Activated CD4-positive, alpha-beta T cell treated with anti-CD3 and anti-CD28 coated beads, Interleukin-2, amount 50 U/mL, for 1 hour (primary cell): Measurements from ENCODE around the gene LPCAT1.
"Not testable (repeated sequence)": the region's sequence is repeated elsewhere in the genome, so short reads cannot be mapped to it uniquely, and the experiment has no call there.

ENCODE experiments used
- DNase-seq: peaks from one replicate; pipeline ENCODE4 v3.0.0-alpha.2; 2020

LPCAT1 gene

GRCh38 chr5:1439388-1440097, 84.2 kb downstream of the LPCAT1 start:
- DNase-seq, result no peak

- DNase-seq, result no peak
Observed at GRCh38 chr5:1438871-1439270, 84.9 kb downstream of the LPCAT1 start.

- DNase-seq, result no peak
Observed at GRCh38 chr5:1437876-1438559, 85.7 kb downstream of the LPCAT1 start.

- DNase-seq, result no peak
Observed at GRCh38 chr5:1437226-1437829, 86.4 kb downstream of the LPCAT1 start.

- no peak for DNase-seq
Observed at GRCh38 chr5:1436681-1437080, 87.1 kb downstream of the LPCAT1 start.

- DNase-seq, result no peak
Observed at GRCh38 chr5:1436036-1436435, 87.7 kb downstream of the LPCAT1 start.

- no peak for DNase-seq
Observed at GRCh38 chr5:1435369-1435768, 88.4 kb downstream of the LPCAT1 start.

GRCh38 chr5:1432296-1432695, 91.5 kb downstream of the LPCAT1 start:
- DNase-seq, result no peak

- no peak for DNase-seq
Observed at GRCh38 chr5:1431896-1432295, 91.9 kb downstream of the LPCAT1 start.

- DNase-seq, result no peak
Observed at GRCh38 chr5:1431021-1431811, 92.5 kb downstream of the LPCAT1 start.

- DNase-seq, result no peak
Observed at GRCh38 chr5:1430121-1430795, 93.5 kb downstream of the LPCAT1 start.

- no peak for DNase-seq
Observed at GRCh38 chr5:1429496-1429895, 94.3 kb downstream of the LPCAT1 start.

GRCh38 chr5:1429066-1429465, 94.7 kb downstream of the LPCAT1 start:
- DNase-seq, result no peak

- DNase-seq, result no peak
Observed at GRCh38 chr5:1428107-1428506, 95.7 kb downstream of the LPCAT1 start.

GRCh38 chr5:1424716-1425115, 99.0 kb downstream of the LPCAT1 start:
- no peak for DNase-seq

GRCh38 chr5:1423901-1424603, 99.7 kb downstream of the LPCAT1 start:
- no peak for DNase-seq

GRCh38 chr5:1422522-1422921, 101.2 kb downstream of the LPCAT1 start:
- not testable (repeated sequence) for DNase-seq

GRCh38 chr5:1421521-1422341, 102.0 kb downstream of the LPCAT1 start:
- DNase-seq, result no peak

- DNase-seq, result no peak
Observed at GRCh38 chr5:1420211-1421195, 103.3 kb downstream of the LPCAT1 start.
